Activated CD8-positive, alpha-beta memory T cell treated with anti-CD3 and anti-CD28 coated beads for 1 hour (primary cell): ENCODE measurements around the gene CDC34.

Experiments used
- DNase-seq, 2 donors: peaks; one replicate each; pipeline ENCODE4 v3.0.0-alpha.2; 2020; ENCODE audit warnings: low read depth in 1 of 2; ENCODE audit errors: extremely low read depth in 1 of 2

Gene CDC34

DNA sequence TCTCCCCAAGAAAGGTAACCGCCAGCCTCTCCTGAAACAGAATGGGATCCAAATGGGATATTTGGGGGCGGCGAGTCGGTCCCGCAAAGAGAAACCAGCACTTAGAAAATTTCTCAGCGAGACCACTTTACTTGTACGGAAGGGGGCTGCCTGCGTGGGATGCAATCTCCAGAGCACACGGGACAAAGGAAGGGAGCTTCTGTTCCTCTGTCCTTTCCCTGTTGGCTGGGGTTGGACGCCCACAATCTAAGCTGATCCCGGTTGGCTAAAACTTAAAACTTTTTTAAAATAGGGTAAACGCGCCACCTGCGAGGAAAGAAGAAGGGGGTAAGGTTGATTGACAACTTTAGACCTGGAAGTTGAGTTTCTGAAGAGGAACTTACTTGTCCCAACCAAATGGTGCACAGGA, 40.0 kb downstream of the CDC34 start:
- no peak for DNase-seq

DNA sequence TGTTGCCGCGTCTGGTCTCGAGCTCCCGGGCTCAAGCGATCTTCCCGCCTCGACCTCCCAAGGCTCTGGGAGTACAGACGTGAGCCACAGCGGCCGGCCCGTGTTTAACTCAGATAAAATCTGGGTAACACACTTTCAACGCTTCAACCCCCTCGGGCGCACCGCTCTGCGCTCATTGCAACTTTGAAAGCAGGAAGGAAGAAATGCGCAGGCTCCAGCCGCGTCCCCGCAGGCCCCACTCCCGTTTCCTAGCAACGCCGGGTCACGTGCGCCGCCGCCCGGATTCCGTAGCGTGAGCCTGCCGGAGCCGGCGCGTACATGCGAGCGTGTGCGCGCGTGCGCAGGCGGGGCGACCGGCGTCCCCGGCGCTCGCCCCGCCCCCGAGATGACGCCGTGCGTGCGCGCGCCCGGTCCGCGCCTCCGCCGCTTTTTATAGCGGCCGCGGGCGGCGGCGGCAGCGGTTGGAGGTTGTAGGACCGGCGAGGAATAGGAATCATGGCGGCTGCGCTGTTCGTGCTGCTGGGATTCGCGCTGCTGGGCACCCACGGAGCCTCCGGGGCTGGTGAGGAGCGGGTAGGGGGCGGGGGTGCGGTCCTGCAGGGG, 40.7 kb downstream of the CDC34 start, which contains the start of gene BSG:
Gene BSG, plus strand, starts transcription at position 457 of the 603 bp plus-strand sequence. Its CDS starts 39 bp downstream, at position 496.
- peak; percentile 97 to 98 for DNase-seq

DNA sequence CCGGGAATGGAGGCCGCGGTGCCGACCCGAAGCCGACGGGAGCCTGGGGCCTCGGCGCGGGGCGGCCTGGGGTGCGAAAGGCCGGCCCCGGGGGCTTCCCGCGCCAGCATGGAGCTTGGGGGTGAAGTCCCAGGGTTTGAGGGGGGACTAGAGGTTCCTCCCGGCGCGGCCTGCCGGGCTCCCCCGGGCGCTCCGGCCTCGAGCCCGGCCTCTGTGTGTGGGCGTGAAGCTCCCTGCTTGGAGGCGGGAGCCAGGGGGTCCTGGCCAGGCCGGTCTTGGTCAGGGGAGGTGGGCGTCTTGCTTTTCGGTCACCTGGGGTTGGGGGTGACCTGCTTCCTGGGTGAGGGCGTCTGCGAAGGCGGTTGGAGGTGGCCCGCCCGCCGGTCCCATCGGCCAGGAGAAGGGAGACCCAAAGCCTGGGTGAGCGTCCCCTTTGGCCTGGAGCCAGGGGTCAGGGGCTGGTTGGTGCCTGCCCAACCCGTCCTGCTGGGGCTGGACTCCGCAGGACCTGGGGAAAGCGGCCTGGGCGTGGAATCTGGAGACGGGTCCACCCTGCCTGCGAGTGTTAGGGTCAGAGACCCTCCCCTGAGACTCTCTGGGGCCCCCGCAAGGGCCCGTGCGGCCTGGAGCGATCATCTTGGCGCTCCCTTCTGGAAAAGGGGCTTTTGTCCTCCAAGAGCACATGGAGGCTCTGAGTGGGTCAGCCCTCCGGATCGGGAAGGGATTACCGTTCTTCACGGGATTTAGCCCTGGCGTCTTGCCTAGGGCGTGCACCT, 41.4 kb downstream of the CDC34 start:
- DNase-seq: no peak

DNA sequence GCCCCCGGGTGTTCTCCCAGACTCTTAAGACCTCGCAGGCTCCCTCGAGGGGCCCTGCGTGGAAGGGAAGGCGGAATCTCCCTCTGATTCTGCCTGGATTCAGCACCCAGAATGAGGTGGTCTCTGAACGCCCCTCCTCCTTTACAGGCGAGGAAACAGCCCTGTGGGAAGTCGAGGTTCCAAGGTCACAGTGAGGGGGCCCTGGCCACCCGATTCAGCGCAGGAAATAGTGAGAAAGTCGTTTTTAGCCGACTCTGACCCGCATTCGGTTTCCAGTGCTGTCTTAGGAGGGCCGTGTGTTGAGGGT, 41.9 kb downstream of the CDC34 start:
- DNase-seq: no peak

DNA sequence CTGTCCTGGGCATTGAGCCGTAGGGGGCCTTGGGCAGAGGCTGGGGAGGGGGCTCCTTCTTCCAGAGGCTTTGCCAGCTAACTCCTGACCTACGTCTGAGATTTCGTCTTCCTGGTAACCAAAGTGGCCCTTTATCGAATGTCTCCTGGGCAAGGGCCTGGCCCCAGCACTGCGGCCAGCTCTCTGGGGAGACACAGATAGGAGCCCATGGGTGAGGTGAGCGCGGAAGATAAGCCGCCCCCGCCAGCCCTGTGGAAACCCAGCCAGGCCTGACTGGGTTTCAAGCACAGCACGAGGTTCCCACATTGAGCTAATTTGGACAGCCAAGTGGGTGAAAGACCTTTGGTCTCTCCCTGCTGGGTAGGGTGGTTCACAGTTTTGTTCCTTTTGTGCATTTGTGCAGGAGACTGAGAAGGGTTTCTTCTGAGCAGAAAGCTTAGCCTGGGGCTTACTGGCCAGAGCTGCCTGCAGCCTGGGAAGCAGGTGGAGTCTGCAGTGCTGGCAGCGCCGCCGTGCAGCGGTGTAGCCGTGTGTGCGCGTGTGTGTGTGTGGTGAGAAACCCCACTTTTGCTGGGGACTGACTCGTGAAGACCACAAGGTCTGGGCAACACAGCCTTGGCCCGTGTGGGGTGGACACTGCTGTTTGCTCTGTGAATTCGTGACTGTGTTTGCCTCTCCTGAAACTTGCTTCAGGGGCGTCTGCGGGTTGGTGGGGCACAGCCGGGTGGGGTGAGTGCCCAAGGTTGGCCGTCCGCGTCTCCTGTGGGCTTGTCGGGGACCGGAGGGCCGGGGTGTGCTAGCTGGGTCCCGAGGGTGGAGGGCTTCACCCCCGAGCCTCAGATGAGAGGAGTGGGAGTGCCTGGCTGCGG, 43.3 kb downstream of the CDC34 start:
- DNase-seq: no peak

DNA sequence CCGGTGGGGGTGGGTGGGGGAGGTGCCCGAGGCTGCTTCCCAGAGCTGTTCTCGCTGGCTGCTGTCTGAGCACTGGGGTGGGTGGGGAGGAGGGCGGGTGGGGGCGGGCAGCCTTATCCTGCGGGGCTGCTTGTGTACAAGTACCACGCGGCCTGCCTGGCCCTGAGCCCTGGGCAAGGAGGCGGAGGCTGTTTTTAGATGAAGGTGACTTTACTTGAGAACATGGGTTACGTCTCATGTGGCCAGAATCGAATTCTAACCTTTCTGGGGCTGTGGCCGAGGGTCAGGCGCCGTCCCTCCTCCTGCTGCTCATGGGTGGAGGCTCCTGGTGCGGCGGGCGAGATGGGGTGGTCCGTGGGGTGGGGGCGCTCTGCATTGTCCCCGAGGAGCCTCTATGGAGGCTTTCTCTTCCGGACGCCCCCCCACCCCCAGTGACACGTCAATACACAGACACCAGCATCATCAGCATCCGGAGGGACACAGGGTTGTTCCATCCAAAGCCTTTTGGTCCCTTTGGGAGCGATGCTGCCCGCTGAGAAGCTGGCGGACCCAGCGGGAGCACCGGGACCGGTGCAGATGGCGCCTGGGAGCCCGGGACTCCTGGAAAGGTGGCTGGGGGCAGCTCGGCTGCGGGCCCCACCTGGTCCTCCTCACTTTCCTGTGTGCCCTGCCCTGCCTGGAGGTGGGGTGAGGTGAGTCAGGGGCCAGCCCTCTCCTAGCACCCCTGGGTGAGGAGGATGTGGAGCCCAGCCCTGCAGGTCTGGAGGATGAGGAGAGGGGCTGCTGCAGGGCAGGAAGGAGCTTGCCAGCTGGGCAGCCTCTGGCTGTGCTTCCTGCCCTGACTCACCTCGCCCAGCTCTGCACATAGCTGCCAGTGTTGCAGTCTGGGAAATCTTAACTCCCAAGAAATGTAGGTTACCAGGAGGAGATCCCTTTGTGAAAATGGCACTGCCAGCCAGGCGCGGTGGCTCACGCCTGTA, 44.3 kb downstream of the CDC34 start:
- DNase-seq: no peak

DNA sequence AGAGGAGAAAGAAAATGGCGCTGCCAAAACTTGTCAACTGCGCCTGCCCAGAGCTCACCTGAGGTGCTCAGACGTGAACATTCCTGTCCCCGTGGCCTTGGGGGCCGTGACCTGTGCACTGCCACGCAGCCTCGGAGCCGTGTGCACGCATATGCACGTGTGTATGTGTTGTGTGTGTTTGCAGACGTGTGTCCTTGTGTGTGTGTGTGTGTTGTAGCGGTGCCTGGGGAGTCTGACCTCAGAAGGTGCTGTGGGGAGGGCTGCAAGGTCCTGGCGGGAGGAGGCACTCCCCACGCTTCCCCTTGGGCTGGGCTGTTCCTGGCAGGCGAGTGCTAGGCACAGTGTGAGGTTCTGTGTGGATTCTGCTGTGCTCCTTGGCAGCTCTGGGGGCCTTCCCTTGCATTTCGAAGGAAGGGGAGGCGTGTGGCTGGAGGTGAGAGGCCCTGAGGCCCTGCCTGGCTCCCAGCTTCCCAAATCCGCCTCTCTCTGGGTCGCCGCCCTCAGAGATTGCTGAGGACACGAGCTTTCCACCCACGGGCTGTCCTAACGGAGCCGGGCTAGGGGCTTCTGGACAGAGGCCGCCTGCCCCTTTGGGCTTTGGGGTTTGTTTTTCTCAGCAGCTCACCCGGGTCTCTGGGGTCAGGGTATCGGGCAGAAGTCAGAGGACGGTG, 45.3 kb downstream of the CDC34 start:
- no peak for DNase-seq

DNA sequence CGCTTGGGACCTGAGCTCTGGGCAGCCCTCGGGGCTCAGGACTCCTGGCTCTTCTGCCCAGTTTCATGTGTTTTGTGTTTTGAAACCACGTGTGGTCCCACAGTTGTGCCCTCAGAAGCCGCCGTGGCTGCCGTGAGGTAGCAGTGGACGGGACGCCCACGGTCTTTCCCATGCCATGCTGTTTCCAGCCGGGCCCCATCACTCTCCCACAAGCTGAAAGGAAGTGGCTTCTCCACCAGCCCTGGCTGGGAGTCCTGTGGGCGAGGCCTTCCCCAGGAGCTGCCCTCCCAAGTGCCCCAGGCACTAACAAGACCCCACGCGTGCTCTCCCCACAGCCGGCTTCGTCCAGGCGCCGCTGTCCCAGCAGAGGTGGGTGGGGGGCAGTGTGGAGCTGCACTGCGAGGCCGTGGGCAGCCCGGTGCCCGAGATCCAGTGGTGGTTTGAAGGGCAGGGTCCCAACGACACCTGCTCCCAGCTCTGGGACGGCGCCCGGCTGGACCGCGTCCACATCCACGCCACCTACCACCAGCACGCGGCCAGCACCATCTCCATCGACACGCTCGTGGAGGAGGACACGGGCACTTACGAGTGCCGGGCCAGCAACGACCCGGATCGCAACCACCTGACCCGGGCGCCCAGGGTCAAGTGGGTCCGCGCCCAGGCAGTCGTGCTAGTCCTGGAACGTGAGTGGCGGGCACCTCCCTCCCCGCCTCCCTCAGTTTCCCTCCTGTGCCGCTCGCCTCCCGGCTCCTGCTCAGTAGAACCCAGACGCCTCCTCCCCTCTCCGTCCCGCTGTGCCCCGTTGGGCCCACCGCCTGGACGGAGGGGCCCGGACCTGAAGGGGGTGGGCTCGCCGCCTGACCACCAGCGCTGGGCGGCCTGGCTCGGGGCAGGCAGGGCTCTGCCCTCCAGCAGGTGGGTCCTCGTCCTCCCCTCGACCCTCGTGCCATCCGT, 46.2 kb downstream of the CDC34 start:
- no peak for DNase-seq

DNA sequence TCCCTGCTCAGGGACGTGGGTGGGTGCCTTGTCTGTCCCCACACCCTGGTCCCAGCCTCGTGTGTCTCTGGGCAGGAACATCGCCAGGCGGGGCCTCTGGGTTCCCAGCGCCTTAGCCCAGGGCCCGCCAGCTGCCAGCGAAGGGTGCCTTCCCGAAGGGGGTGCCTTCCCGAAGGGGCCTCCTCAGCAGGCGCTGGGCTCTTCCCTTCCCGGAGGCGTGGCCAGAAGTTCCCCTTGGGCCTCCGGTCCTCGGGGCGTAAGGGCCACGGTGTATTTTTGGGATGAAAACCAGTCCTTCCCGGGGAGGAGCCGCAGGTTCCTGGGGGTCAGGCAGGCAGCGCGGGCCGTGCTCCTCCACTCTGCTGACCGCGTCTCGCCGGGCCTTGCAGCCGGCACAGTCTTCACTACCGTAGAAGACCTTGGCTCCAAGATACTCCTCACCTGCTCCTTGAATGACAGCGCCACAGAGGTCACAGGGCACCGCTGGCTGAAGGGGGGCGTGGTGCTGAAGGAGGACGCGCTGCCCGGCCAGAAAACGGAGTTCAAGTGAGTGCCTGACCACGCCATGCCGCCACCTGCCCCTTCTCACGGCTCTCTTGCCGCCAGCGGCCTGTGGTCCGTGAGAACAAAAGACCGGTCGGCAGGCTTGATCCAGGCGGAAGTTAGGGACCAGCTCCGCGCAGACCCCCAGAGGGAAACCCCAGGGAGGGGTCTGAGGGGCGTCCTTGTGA, 47.7 kb downstream of the CDC34 start:
- no peak for DNase-seq

DNA sequence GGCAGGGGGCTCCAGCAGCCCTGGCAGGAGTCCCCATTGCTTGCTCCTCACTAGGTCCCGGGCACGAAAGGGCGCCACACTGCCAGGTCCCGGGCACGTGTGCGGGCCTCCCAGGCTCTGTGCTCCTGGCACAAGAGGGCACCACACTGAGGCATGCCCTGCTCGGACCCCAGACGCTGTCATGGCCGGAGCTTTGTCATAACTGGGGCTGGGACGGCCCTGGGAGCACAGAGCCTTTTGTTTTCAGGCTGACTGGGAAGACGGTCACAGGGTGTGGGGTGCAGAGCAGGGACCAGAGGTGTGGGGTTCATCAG, 48.2 kb downstream of the CDC34 start:
- DNase-seq: no peak

DNA sequence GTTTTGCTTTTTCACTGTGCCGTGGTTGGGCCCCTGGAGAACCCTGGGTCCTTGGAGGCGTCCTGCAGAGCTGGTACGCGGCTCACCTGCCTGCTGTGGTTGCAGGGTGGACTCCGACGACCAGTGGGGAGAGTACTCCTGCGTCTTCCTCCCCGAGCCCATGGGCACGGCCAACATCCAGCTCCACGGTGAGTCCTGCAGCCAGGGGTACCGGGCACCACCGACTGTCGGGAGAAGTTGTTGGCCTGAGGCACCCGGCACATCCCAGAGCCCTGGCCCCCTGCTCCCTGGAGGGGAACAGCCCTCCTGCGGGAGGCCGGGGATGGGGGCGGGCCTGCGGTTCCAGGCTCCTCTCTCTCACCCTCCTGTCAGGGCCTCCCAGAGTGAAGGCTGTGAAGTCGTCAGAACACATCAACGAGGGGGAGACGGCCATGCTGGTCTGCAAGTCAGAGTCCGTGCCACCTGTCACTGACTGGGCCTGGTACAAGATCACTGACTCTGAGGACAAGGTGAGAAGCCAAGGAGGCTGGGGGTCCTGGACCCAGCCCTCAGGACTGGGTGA, 48.8 kb downstream of the CDC34 start:
- no peak for DNase-seq

DNA sequence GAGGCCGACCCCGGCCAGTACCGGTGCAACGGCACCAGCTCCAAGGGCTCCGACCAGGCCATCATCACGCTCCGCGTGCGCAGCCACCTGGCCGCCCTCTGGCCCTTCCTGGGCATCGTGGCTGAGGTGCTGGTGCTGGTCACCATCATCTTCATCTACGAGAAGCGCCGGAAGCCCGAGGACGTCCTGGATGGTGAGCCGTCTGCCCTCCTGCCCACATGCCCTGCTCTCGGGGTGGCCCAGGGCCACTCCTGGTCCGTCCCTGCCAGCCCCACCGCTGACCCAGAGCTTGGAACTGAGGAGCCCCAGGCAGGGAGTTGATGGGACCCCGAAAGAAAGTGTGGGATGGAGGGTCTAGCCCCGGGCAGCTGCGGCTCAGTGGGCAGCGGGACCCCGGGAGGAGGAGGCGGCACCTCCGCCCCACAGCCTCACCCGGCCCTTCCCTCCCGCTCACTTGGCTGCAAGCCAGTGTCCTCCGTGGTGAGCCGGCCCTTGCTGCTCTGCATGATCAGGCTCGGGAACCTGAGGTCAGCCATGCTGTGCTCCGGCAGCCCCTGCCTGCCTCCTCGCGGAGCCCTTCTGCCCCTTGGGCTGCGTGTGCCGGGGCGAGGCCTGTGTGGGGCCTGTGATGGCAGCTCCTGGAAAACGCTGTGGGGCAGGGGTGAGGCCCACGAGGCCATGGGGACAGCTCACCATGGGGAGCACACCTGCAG, 50.0 kb downstream of the CDC34 start:
- DNase-seq: no peak

DNA sequence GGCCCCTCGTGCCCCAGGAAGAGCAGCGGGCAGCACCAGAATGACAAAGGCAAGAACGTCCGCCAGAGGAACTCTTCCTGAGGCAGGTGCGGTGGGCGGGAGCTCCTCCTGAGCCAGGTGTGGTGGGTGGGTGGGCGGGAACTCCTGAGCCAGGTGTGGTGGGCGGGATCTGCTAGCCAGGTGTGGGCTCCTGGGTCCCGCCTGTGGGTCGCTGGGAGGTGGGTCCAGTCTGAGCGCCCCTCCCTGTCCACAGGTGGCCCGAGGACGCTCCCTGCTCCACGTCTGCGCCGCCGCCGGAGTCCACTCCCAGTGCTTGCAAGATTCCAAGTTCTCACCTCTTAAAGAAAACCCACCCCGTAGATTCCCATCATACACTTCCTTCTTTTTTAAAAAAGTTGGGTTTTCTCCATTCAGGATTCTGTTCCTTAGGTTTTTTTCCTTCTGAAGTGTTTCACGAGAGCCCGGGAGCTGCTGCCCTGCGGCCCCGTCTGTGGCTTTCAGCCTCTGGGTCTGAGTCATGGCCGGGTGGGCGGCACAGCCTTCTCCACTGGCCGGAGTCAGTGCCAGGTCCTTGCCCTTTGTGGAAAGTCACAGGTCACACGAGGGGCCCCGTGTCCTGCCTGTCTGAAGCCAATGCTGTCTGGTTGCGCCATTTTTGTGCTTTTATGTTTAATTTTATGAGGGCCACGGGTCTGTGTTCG, 51.1 kb downstream of the CDC34 start:
- no peak for DNase-seq

DNA sequence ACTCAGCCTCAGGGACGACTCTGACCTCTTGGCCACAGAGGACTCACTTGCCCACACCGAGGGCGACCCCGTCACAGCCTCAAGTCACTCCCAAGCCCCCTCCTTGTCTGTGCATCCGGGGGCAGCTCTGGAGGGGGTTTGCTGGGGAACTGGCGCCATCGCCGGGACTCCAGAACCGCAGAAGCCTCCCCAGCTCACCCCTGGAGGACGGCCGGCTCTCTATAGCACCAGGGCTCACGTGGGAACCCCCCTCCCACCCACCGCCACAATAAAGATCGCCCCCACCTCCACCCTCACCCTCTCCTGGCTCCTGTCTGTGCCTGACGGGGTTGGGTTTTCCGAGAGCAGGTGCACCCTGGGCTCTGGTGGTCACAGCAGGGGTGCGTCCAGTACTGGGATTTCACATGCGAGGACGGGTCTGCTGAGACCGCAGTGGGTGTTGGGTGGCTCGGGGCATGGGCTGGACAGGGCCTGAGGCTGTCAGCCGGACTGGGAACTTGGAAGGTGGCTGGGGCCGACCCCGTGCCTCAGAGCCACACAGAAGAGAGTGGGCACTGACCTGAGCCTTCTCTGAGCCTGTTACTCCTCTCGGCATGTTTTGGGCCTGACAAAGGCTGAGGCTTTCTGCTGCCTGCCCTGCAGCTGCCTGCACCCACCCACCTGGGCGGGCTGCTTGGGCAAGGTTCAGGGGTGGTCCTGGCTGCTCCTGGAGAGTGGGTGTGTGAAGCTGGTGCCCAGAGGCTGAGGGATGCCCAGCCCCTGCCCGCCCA, 51.8 kb downstream of the CDC34 start:
- no peak for DNase-seq

DNA sequence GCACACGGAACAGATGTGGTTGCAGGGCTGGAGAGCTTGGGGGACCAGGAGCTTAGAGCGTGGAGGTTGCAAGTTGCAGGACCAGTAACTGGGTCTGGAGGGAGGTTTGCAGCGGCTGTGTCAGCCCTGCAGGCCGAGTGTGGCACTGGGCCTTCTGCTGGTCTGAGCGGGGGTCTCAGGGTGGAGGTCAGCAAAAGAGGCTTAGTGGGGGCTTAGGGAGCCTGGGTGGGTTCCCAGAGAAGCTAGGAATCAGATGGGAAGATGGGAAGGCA, 52.3 kb downstream of the CDC34 start:
- DNase-seq: no peak

DNA sequence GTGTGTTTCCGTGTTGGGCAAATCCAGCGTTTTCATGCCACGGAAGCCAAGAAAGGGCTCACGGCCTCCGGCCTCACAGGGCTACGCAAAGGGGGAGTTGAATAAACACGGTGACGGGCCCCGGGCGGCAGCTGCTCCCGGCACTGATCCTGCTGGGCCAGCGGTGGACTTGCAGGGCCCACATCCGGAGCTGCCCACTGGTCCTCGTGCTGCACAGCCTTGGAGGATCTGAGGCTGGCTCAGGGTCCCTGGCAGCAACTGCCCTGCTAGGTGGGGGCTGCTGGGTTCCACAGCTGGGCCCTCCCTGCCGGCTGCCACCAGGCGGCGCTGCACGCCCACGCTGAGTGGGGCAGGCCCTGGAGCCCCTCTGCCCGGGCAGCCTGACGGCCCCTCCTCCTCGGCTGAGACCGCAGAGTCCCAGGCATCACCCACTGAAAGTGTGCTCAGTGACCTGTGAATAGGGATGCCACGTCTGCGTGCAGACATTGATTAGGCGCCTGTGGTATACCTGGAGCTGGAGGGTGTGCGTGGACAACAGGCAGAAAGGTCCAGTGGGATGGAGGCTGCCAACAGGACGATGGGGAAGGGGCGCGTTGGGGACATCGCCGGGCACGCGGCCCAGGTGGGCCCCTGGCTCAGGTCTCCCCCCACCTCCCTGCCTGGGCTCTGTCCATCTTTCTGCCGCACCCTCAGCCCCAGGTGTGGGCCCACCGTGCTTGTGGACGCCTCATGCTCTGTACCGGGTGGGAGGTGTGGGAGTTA, 52.9 kb downstream of the CDC34 start:
- DNase-seq: peak; percentile 12 to 57
